Stomach (tissue), 4 donors: ENCODE data around the gene EPB41L1.

Source experiments
- POLR2A ChIP-seq, 4 donors: fragments of 450-650 bp; IDR thresholded peaks; one replicate each; pipeline ENCODE4 v1.6.1; 2016; ENCODE audit warnings: antibody characterized with exemption in 4 of 4, control low read depth in 2 of 4, mild to moderate bottlenecking in 1 of 4, moderate library complexity in 1 of 4
- POLR2AphosphoS5 ChIP-seq, 3 donors: sonication (generic); formaldehyde crosslinking; IDR thresholded peaks; one replicate each; pipeline ENCODE4 v1.6.1; 2016; ENCODE audit warnings: antibody characterized with exemption in 3 of 3
- TF ChIP-seq, protein P1 (sequence below), 7 experiments: fragments of 450-650 bp in 4 of 7; fragments of 200-600 bp in 3 of 7; sonication (generic) in 3 of 7; IDR thresholded peaks; one replicate each; pipeline ENCODE4 v1.5.1; 2016 to 2019; ENCODE audit warnings: antibody characterized with exemption in 7 of 7, control low read depth in 2 of 7, mild to moderate bottlenecking in 1 of 7

- TF ChIP-seq, protein P1, sequence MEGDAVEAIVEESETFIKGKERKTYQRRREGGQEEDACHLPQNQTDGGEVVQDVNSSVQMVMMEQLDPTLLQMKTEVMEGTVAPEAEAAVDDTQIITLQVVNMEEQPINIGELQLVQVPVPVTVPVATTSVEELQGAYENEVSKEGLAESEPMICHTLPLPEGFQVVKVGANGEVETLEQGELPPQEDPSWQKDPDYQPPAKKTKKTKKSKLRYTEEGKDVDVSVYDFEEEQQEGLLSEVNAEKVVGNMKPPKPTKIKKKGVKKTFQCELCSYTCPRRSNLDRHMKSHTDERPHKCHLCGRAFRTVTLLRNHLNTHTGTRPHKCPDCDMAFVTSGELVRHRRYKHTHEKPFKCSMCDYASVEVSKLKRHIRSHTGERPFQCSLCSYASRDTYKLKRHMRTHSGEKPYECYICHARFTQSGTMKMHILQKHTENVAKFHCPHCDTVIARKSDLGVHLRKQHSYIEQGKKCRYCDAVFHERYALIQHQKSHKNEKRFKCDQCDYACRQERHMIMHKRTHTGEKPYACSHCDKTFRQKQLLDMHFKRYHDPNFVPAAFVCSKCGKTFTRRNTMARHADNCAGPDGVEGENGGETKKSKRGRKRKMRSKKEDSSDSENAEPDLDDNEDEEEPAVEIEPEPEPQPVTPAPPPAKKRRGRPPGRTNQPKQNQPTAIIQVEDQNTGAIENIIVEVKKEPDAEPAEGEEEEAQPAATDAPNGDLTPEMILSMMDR (IDR thresholded peaks at IDR 0.05): no peak
- no peak for TF ChIP-seq POLR2AphosphoS5 (IDR thresholded peaks at IDR 0.05)
- TF ChIP-seq POLR2A (IDR thresholded peaks at IDR 0.05): no peak
Observed at GRCh38 chr20:36167902-36168503, 13.5 kb downstream of the EPB41L1 start.
